HCT116 (cell line): ENCODE measurements around the gene C9.

ENCODE experiments used
- EZH2phosphoT487 ChIP-seq: fragments of 200-600 bp; IDR thresholded peaks from 2 replicates; pipeline ENCODE4 v1.6.1; 2018; ENCODE audit warnings: antibody characterized with exemption, borderline replicate concordance
- TF ChIP-seq, protein P1 (sequence below), 3 experiments: fragments of 200-600 bp in 1 of 3; sonication (generic) in 1 of 3; IDR thresholded peaks in 2 of 3; conservative IDR thresholded peaks in 1 of 3; 2 replicates each; pipeline ENCODE4 v1.5.1; 2012 to 2017; ENCODE audit warnings: low read depth in 2 of 3, low read length in 2 of 3, antibody characterized with exemption in 1 of 3, borderline replicate concordance in 1 of 3, control low read depth in 1 of 3, mild to moderate bottlenecking in 1 of 3, mixed read lengths in 1 of 3, mixed run types in 1 of 3, moderate library complexity in 1 of 3; ENCODE audit not compliant: insufficient read depth in 1 of 3

DNA sequence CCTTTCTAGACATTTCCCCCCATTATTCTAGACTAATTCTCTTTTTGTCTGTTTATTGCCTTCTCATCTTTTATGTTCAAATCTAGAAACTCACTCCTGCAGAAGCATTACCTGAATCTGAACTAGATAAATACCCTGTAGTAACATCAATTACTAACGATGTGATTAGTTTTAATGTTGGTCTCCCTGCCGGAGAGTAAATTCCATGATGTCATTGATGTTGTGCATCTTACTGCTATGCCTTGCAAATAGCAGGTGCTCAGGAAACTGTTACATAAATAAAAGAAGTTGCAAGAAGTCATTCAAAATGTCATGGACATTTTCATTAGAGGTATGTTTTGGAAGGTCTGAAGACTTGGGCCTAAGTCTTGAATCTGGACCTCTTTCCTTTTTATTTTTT is 23.0 kb upstream of the C9 start:
- TF ChIP-seq, protein P1, sequence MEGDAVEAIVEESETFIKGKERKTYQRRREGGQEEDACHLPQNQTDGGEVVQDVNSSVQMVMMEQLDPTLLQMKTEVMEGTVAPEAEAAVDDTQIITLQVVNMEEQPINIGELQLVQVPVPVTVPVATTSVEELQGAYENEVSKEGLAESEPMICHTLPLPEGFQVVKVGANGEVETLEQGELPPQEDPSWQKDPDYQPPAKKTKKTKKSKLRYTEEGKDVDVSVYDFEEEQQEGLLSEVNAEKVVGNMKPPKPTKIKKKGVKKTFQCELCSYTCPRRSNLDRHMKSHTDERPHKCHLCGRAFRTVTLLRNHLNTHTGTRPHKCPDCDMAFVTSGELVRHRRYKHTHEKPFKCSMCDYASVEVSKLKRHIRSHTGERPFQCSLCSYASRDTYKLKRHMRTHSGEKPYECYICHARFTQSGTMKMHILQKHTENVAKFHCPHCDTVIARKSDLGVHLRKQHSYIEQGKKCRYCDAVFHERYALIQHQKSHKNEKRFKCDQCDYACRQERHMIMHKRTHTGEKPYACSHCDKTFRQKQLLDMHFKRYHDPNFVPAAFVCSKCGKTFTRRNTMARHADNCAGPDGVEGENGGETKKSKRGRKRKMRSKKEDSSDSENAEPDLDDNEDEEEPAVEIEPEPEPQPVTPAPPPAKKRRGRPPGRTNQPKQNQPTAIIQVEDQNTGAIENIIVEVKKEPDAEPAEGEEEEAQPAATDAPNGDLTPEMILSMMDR (IDR thresholded peaks at IDR 0.05 in 2 of 3, conservative IDR thresholded peaks at IDR 0.05 in 1 of 3; ENCODE audit: borderline replicate concordance in 1 of 3, insufficient read depth in 1 of 3, low read depth in 2 of 3, low read length in 2 of 3), result no peak
- TF ChIP-seq EZH2phosphoT487, result no peak
